AG09309 (cell line): ENCODE results near the gene TRIM44.
"Not testable (repeated sequence)": the region's sequence is repeated elsewhere in the genome, so short reads cannot be mapped to it uniquely, and the experiment has no call there.

Experiments used
- DNase-seq: peaks from one replicate; pipeline ENCODE4 v3.0.0-alpha.2; 2010; ENCODE audit warnings: low read depth
- H3K4me3 ChIP-seq: 2 replicates; pipeline ENCODE4 v1.5.1; 2011; ENCODE audit warnings: mild to moderate bottlenecking, low read depth, low read length, moderate library complexity; ENCODE audit not compliant: control insufficient read depth
- CTCF ChIP-seq: IDR thresholded peaks from 2 replicates; pipeline ENCODE4 v1.5.1; 2011; ENCODE audit warnings: mild to moderate bottlenecking, low read depth, low read length, inconsistent platforms; ENCODE audit not compliant: insufficient read depth, control insufficient read depth; ENCODE audit errors: missing control alignments

TRIM44 gene

DNA sequence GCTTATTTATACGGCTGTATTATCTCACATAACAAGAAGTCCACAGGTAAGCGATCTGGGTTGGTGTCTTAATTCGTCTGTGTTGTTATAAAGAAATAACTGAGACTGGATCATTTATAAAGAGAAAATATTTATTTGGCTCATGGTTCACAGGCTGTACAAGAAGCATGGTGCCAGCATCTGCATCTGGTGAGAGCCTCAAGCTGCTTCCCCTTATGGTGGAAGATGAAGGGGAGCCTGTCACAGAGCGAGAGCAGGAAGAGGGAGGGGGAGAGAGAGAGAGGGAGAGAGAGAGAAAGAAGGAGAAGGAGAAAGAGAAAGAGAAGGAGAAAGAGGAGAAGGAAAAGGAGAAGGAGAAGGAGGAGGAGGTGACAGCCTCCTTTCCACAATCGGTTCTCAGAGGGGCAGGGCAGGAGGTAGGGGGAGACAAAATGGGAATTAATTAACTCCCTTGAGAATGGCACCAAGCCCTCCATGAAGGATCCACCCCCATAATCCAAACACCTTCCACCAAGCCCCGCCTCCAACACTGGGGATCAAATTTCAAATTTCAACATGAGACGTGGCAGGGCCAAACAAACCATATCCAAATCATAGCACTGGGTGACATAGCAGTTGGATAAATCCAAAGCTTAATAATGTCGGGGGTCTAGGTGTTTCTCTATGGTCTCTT is 15.0 kb upstream of the TRIM44 start:
- no peak for DNase-seq
- no peak overlapping the region for H3K4me3 ChIP-seq
- no peak for TF ChIP-seq CTCF

GRCh38 chr11:35650006-35650405 is 12.6 kb upstream of the TRIM44 start:
- peak; percentile 37 for DNase-seq
- TF ChIP-seq CTCF: no peak
- H3K4me3 ChIP-seq: no peak overlapping the region

DNA sequence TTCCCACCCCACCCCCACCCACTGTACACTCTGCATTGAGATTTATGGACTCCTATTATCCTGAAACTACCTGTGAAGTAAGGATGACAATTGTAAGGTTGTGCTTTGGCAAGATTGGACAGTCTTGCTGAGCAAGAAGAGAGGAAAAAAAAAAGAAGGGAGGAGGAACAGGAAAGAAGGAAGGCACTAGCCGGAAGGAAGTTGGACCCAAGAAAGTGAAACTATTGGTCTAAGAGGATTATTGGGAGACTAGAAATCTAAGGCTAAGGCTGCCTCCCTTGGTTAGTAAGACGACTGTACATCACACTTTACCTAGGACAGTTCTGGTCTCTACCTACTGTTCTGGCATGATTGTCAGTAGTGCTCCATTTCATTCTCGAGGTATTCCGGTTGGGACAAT is 12.1 kb upstream of the TRIM44 start:
- no peak for DNase-seq
- H3K4me3 ChIP-seq: no peak overlapping the region
- TF ChIP-seq CTCF: no peak

DNA sequence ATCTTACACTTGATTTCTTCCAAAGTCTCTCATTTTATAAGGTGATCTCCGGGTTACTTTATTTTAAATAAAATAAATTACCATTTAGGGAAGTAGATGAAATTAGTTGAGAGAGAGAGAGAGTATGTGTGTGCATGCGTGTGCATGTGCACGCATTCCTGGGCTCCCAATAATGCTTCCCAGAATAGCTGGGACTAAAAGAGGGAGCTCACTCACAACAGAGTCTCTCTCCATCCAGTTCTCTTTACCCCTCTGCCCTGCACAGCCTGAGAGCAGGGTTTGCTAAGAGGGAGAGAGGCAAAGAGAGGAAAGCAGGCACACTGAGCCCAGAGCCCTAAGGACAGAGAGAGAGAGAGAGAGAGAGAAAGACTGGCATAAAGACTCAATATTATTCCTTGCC is 11.3 kb upstream of the TRIM44 start:
- H3K4me3 ChIP-seq: no peak overlapping the region
- no peak for DNase-seq
- TF ChIP-seq CTCF: no peak

GRCh38 chr11:35652786-35653185 is 9.8 kb upstream of the TRIM44 start:
- H3K4me3 ChIP-seq, DNase-seq: not testable (repeated sequence)

DNA sequence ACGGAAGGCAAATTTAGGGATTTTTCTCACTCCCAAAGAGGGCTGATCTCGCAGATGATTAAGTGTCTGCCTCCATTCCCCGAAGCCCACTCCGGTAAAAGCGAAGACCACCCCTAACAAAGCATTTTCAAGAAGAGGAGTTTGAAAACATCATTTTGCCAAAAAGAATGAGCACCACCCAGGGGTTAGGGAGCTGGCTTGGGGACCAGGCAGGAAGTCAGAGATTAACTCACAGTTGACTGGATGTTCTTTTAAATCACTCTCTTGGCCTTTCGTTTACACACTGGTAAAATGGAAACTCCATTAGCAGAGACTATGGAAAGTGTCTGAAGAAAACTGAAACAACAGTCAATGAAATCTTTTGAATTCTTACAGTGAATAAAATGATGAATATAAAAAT is 7.9 kb upstream of the TRIM44 start:
- DNase-seq: no peak
- no peak for TF ChIP-seq CTCF

GRCh38 chr11:35655254-35655653 is 7.3 kb upstream of the TRIM44 start:
- no peak for TF ChIP-seq CTCF
- H3K4me3 ChIP-seq: no peak overlapping the region
- no peak for DNase-seq

More for the DNA sequence above, 7.9 kb upstream of the TRIM44 start:
- no peak overlapping the region for H3K4me3 ChIP-seq
